Body of pancreas (tissue), 4 donors: ENCODE results near the gene WDR75. TPM values are rescaled to one million over a fixed set of nuclear protein-coding genes. Genes with fewer than 3 reads are reported as not detected.

Source experiments
- ATAC-seq: fragments of 150-250 bp; one replicate; pipeline ENCODE4 v1.9.1; 2016
- DNase-seq, 4 donors: peaks; one replicate each; pipeline ENCODE4 v3.0.0-alpha.2; 2019
- H3K27ac ChIP-seq, 4 donors: fragments of 200-600 bp; sonication (generic); 1 replicate in 3 of 4; 2 replicates in 1 of 4; pipeline versions ENCODE4 v1.5.1 to v1.6.1; 2016 to 2019; ENCODE audit warnings: mild to moderate bottlenecking in 1 of 4, mixed read lengths in 1 of 4, moderate library complexity in 1 of 4
- H3K27me3 ChIP-seq, 2 donors: fragments of 200-600 bp; sonication (generic); one replicate each; pipeline ENCODE4 v1.6.0; 2016; ENCODE audit warnings: mild to moderate bottlenecking in 1 of 2
- H3K36me3 ChIP-seq, 2 donors: fragments of 200-600 bp; sonication (generic); replicated peaks in 1 of 2; 2 replicates each; pipeline ENCODE4 v1.5.1; 2016; ENCODE audit warnings: low read depth in 2 of 2; ENCODE audit not compliant: insufficient read depth in 1 of 2
- H3K4me1 ChIP-seq: fragments of 200-600 bp; sonication (generic); one replicate; pipeline ENCODE4 v1.6.0; 2016
- H3K4me3 ChIP-seq, 2 donors: fragments of 200-600 bp; sonication (generic); 1 replicate in 1 of 2; 2 replicates in 1 of 2; pipeline ENCODE4 v1.5.1; 2016 to 2019
- H3K9me3 ChIP-seq, 3 donors: fragments of 200-600 bp; sonication (generic); 1 replicate in 2 of 3; 2 replicates in 1 of 3; pipeline ENCODE4 v1.5.1; 2016
- CTCF ChIP-seq, 7 experiments: fragments of 450-650 bp in 4 of 7; fragments of 200-600 bp in 3 of 7; sonication (generic) in 3 of 7; IDR thresholded peaks; one replicate each; pipeline ENCODE4 v1.5.1; 2016 to 2019; ENCODE audit warnings: antibody characterized with exemption in 7 of 7
- POLR2A ChIP-seq, 3 donors: fragments of 450-650 bp; IDR thresholded peaks; one replicate each; pipeline ENCODE4 v1.6.1; 2016; ENCODE audit warnings: antibody characterized with exemption in 3 of 3, mild to moderate bottlenecking in 2 of 3
- WGBS, 2 donors: methylation state at CpG; one replicate each; pipeline ENCODE4 v1.1.5; 2017; 5-methylcytosine and 5-hydroxymethylcytosine counted together
- intact Hi-C: fragments of 100-400 bp; cut with DNase I; formaldehyde crosslinking; loops from one replicate; pipeline ENCODE4 v1.15.1; 2023
- total RNA-seq, 2 donors: library from RNA; depleted of rRNA; stranded (reverse); fragments of >200 nt; gene quantifications; one replicate each; pipeline ENCODE4 v1.1.0, GENCODE V29; 2016

WDR75 gene
- total RNA-seq, 2 donors from 2014 or later, result 14.2 to 26.2 TPM

GRCh38 chr2:189406586-189407233, 34.6 kb upstream of the WDR75 start:
- WGBS, 2 donors, result 56 to 86% methylated on average over 1 of the region's 1 CpG
- peaks cover 6% of the 10 kb centered on the region for H3K4me1 ChIP-seq
- TF ChIP-seq CTCF (IDR thresholded peaks at IDR 0.05) (no peak), POLR2A (IDR thresholded peaks at IDR 0.05) (no peak)
- no peaks in the 10 kb centered on the region for H3K36me3 ChIP-seq
- no peak for DNase-seq
- ATAC-seq, result no peak
- H3K27me3 ChIP-seq, result no peaks in the 10 kb centered on the region
- H3K4me3 ChIP-seq, result no peak overlapping the region
- intact Hi-C loops, result loop anchor here (10.0 kb wide), 1 partner anchor 872 kb away; no protein-coding TSS in a partner anchor
- no peak overlapping the region for H3K27ac ChIP-seq
- H3K9me3 ChIP-seq, result no peaks in the 10 kb centered on the region

DNA sequence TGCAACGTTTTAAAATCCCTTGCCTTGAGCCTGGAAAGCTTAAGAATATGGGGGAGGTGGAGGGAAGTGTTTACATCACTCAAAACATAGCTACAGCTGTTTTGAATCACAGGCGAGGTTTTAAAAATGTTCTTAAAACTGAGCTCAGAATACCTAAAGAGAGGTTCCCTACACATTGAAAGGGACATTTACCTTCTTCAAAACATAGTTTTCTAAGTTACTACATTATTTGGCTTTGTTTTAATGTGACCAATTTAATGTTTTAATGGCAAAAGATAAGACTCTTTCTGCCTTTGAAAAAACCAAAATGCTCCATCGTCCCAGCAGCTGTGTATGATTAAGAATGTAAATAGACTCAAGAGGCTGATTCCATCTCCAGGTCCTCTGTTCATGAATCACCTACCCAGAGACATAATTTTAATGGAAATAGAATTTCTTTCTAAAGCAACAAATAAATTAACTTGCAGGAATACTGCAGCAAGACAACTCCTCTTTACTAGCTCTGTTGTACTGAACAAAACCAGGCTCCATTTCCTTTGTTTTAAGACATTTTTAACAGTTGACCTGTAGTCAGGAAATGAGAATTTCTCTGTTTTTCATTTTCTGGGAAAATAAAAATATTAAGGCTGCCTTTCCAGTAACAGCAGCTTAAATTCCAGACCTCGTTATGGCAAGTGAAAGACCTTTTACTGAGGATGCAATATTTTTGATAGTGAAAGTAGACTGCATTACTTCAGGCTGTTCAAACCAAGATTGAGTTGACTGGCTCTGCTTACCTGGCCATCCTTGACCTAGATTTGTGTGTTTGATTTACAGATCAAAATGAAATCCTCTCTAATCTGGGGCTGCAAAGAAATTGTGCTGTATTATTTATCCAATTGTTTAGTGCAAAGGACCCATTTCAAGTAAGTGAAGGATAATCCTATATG, 33.7 kb upstream of the WDR75 start:
- no peaks in the 10 kb centered on the region for H3K9me3 ChIP-seq
- 26 to 32% methylated on average over 4 of the region's 4 CpGs for WGBS, 2 donors
- H3K27ac ChIP-seq, result peak overlapping the region in 1 of 4 donors; percentile 28
- TF ChIP-seq CTCF (IDR thresholded peaks at IDR 0.05) (no peak), POLR2A (IDR thresholded peaks at IDR 0.05) (no peak)
- H3K36me3 ChIP-seq, result no peaks in the 10 kb centered on the region
- DNase-seq (no peak), ATAC-seq (no peak)
- intact Hi-C loops, result loop anchor here (10.0 kb wide), 1 partner anchor 873 kb away; no protein-coding TSS in a partner anchor
- H3K4me1 ChIP-seq, result peaks cover 6% of the 10 kb centered on the region
- no peaks in the 10 kb centered on the region for H3K27me3 ChIP-seq
- no peak overlapping the region for H3K4me3 ChIP-seq

DNA sequence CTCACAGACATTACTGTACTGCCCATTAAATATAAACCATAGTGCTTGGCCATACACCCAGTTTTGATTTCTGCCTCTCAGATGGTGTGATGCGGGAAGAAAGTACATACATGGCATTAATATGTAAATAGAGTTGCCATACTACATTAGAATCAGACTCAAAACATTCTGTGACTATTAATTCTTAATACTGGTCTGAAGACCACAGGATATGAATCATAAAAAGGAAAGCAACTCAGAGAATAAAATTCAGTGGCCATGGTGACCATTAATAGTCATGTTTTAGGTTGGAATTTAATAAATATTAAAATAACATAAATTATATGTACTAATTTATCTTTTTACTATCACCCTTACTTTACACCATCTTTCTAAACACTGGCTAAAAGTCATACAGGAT, 33.0 kb upstream of the WDR75 start:
- peaks cover 6% of the 10 kb centered on the region for H3K4me1 ChIP-seq
- no peaks in the 10 kb centered on the region for H3K36me3 ChIP-seq
- intact Hi-C loops, result loop anchor here (10.0 kb wide), 1 partner anchor 873 kb away; no protein-coding TSS in a partner anchor
- TF ChIP-seq POLR2A (IDR thresholded peaks at IDR 0.05), result no peak
- TF ChIP-seq CTCF (IDR thresholded peaks at IDR 0.05), result no peak
- no peaks in the 10 kb centered on the region for H3K27me3 ChIP-seq
- ATAC-seq (no peak), DNase-seq (no peak)
- no peak overlapping the region for H3K4me3 ChIP-seq
- H3K27ac ChIP-seq, result peak overlapping the region in 1 of 4 donors; percentile 28
- 85 to 100% methylated on average over 1 of the region's 1 CpG for WGBS, 2 donors
- no peaks in the 10 kb centered on the region for H3K9me3 ChIP-seq

- intact Hi-C loops, result loop anchor here (10.0 kb wide), 1 partner anchor 874 kb away; no protein-coding TSS in a partner anchor
- Histone ChIP-seq H3K27ac (no peak overlapping the region), H3K4me1 (peaks cover 6% of the 10 kb centered on the region), H3K4me3 (no peak overlapping the region), H3K9me3 (no peaks in the 10 kb centered on the region), H3K36me3 (no peaks in the 10 kb centered on the region), H3K27me3 (no peaks in the 10 kb centered on the region)
- no peak for ATAC-seq
- no peak for TF ChIP-seq POLR2A (IDR thresholded peaks at IDR 0.05)
- TF ChIP-seq CTCF (IDR thresholded peaks at IDR 0.05), result no peak
- no peak for DNase-seq
- WGBS, 2 donors, result 79 to 80% methylated on average over 3 of the region's 3 CpGs
Observed at GRCh38 chr2:189409131-189409530, 32.1 kb upstream of the WDR75 start.
